OCI-LY3 (cell line): ENCODE results near the gene ETNK2.

Experiments
- H2AFZ ChIP-seq: fragments of 200-600, 300-600 bp; shearing (Covaris generic); 2 replicates; pipeline ENCODE4 v1.6.0; 2014; ENCODE audit warnings: antibody characterized with exemption, low read depth, low read length
- H3K27ac ChIP-seq: fragments of 200-600, 300-600 bp; sonication (generic); 2 replicates; pipeline ENCODE4 v1.5.1; 2014; ENCODE audit warnings: mild to moderate bottlenecking, low read length, moderate library complexity, mixed read lengths
- H3K27me3 ChIP-seq: fragments of 200-600, 300-600 bp; sonication (generic); 2 replicates; pipeline ENCODE4 v1.6.1; 2014; ENCODE audit warnings: low read depth, low read length, mixed read lengths
- H3K36me3 ChIP-seq: fragments of 200-600, 300-600 bp; sonication (generic); replicated peaks from 2 replicates; pipeline ENCODE3; 2014; ENCODE audit warnings: low read depth, low read length, mixed read lengths
- H3K4me1 ChIP-seq: fragments of 300-600, 200-600 bp; sonication (generic); 2 replicates; pipeline ENCODE4 v1.6.1; 2014; ENCODE audit warnings: low read length, mixed read lengths
- H3K4me2 ChIP-seq: fragments of 200-600, 300-600 bp; sonication (generic); 2 replicates; pipeline ENCODE4 v1.6.1; 2014; ENCODE audit warnings: low read length, mixed read lengths
- H3K4me3 ChIP-seq: fragments of 300-600, 200-600 bp; sonication (generic); 2 replicates; pipeline ENCODE4 v1.5.1; 2014; ENCODE audit warnings: antibody characterized with exemption, mild to moderate bottlenecking, low read length, moderate library complexity
- H3K79me2 ChIP-seq: fragments of 300-600, 200-600 bp; shearing (Covaris generic); 2 replicates; pipeline ENCODE4 v1.6.1; 2014; ENCODE audit warnings: mild to moderate bottlenecking, low read length, mixed read lengths
- H3K9ac ChIP-seq: fragments of 300-600, 200-600 bp; shearing (Covaris generic); 2 replicates; pipeline ENCODE4 v1.6.0; 2014; ENCODE audit warnings: mild to moderate bottlenecking, low read length, moderate library complexity
- H3K9me3 ChIP-seq: fragments of 200-600, 300-600 bp; shearing (Covaris generic); 2 replicates; pipeline ENCODE4 v1.6.1; 2014; ENCODE audit warnings: low read length, mixed read lengths; ENCODE audit not compliant: insufficient read depth
- H4K20me1 ChIP-seq: fragments of 200-600, 300-600 bp; sonication (generic); 2 replicates; pipeline ENCODE4 v1.6.1; 2016; ENCODE audit warnings: low read length, mixed read lengths; ENCODE audit not compliant: insufficient read depth
- CTCF ChIP-seq: fragments of 200-600, 300-600 bp; sonication (generic); IDR thresholded peaks from 2 replicates; pipeline ENCODE4 v1.5.1; 2014; ENCODE audit warnings: antibody characterized with exemption, low read length, low read depth
- EZH2phosphoT487 ChIP-seq: fragments of 200-600 bp; shearing (Covaris generic); IDR thresholded peaks from 2 replicates; pipeline ENCODE4 v1.6.1; 2018; ENCODE audit warnings: antibody characterized with exemption, mixed run types, low read depth

The ETNK2 gene

GRCh38 chr1:204151552-204152309, at the start of gene ETNK2:
ETNK2 (minus strand) TSS chr1:204152044; CDS start chr1:204151852, 192 bp downstream.
- Histone ChIP-seq H3K27ac (no peak within 1 kb of the TSS), H3K4me1 (no peaks in the 10 kb centered on the region), H3K9me3 (no peaks in the 10 kb centered on the region), H2AFZ (no peak within 1 kb of the TSS), H4K20me1 (no peaks in the 10 kb centered on the region), H3K27me3 (no peaks in the 10 kb centered on the region), H3K4me2 (no peak within 1 kb of the TSS), H3K4me3 (no peak within 1 kb of the TSS), H3K79me2 (no peaks in the 10 kb centered on the region), H3K9ac (no peak within 1 kb of the TSS), H3K36me3 (no peaks in the 10 kb centered on the region)
- TF ChIP-seq CTCF: no peak
- no peak for TF ChIP-seq EZH2phosphoT487

GRCh38 chr1:204201348-204202040, 49.6 kb upstream of the ETNK2 start:
- H3K4me1 ChIP-seq: no peaks in the 10 kb centered on the region
- H2AFZ ChIP-seq: no peak overlapping the region
- H3K36me3 ChIP-seq: no peaks in the 10 kb centered on the region
- no peaks in the 10 kb centered on the region for H3K9me3 ChIP-seq
- H3K27me3 ChIP-seq: peaks cover 41% of the 10 kb centered on the region
- no peak overlapping the region for H3K4me2 ChIP-seq
- no peak overlapping the region for H3K4me3 ChIP-seq
- H3K27ac ChIP-seq: no peak overlapping the region
- no peaks in the 10 kb centered on the region for H3K79me2 ChIP-seq
- no peaks in the 10 kb centered on the region for H4K20me1 ChIP-seq
- no peak for TF ChIP-seq EZH2phosphoT487
- no peak for TF ChIP-seq CTCF
- H3K9ac ChIP-seq: no peak overlapping the region

- Histone ChIP-seq H2AFZ (no peak overlapping the region), H3K4me3 (no peak overlapping the region), H3K79me2 (no peaks in the 10 kb centered on the region), H3K36me3 (no peaks in the 10 kb centered on the region), H3K4me1 (no peaks in the 10 kb centered on the region), H3K4me2 (no peak overlapping the region), H3K27ac (no peak overlapping the region), H3K9ac (no peak overlapping the region), H3K9me3 (no peaks in the 10 kb centered on the region), H3K27me3 (peaks cover 26% of the 10 kb centered on the region), H4K20me1 (no peaks in the 10 kb centered on the region)
- TF ChIP-seq CTCF (no peak), EZH2phosphoT487 (no peak)
Observed at GRCh38 chr1:204199579-204199978, 47.7 kb upstream of the ETNK2 start.
